GM18907 (cell line): Measurements from ENCODE around the gene MACF1.
A peak's percentile ranks its signal among the peaks of the same experiment; 100 is the strongest.

ENCODE experiments used
- ATAC-seq: cut with Tn5 transposase; IDR thresholded peaks from one replicate; pipeline ENCODE4 v1.9.1; 2021; ENCODE audit warnings: mild to moderate bottlenecking, moderate library complexity; ENCODE audit not compliant: unreplicated experiment

MACF1 gene

GRCh38 chr1:39258146-39258924 lies 53.8 kb downstream of the MACF1 start:
- ATAC-seq, result no peak

GRCh38 chr1:39258925-39259244 lies 54.4 kb downstream of the MACF1 start:
- ATAC-seq, result no peak

GRCh38 chr1:39261712-39262221 lies 57.3 kb downstream of the MACF1 start:
- no peak for ATAC-seq

GRCh38 chr1:39262802-39263201 lies 58.3 kb downstream of the MACF1 start:
- ATAC-seq, result no peak

- no peak for ATAC-seq
Observed at GRCh38 chr1:39266269-39266668, 61.8 kb downstream of the MACF1 start.

- ATAC-seq, result no peak
Observed at GRCh38 chr1:39266792-39267191, 62.3 kb downstream of the MACF1 start.

GRCh38 chr1:39268112-39268581 lies 63.7 kb downstream of the MACF1 start:
- no peak for ATAC-seq

- ATAC-seq, result no peak
Observed at GRCh38 chr1:39268906-39269305, 64.4 kb downstream of the MACF1 start.

GRCh38 chr1:39269349-39269748 lies 64.9 kb downstream of the MACF1 start:
- ATAC-seq, result peak; percentile 21

- peak; percentile 69 for ATAC-seq
Observed at GRCh38 chr1:39269791-39270342, 65.4 kb downstream of the MACF1 start.

- ATAC-seq, result no peak
Observed at GRCh38 chr1:39270368-39270767, 65.9 kb downstream of the MACF1 start.

GRCh38 chr1:39272027-39272797 lies 67.7 kb downstream of the MACF1 start:
- ATAC-seq, result peak; percentile 60

- ATAC-seq, result no peak
Observed at GRCh38 chr1:39272798-39273469, 68.4 kb downstream of the MACF1 start.

- ATAC-seq, result no peak
Observed at GRCh38 chr1:39275836-39276507, 71.5 kb downstream of the MACF1 start.

GRCh38 chr1:39277879-39278278 lies 73.4 kb downstream of the MACF1 start:
- ATAC-seq, result no peak

GRCh38 chr1:39282537-39283216 lies 78.2 kb downstream of the MACF1 start:
- no peak for ATAC-seq

GRCh38 chr1:39283858-39284257 lies 79.4 kb downstream of the MACF1 start:
- ATAC-seq, result no peak

GRCh38 chr1:39287541-39287940 lies 83.0 kb downstream of the MACF1 start:
- no peak for ATAC-seq

- ATAC-seq, result no peak
Observed at GRCh38 chr1:39288735-39289465, 84.4 kb downstream of the MACF1 start.
